Activated CD4-positive, CD25-positive, alpha-beta regulatory T cell treated with anti-CD3 and anti-CD28 coated beads, Interleukin-2, amount 50 U/mL, for 16 hours (primary cell): Measurements from ENCODE around the gene PDE4B.

Source experiments
- DNase-seq: peaks from one replicate; pipeline ENCODE4 v3.0.0-alpha.2; 2020; ENCODE audit warnings: low read depth, low spot score

The PDE4B gene

GRCh38 chr1:66335859-66336640 lies 543.4 kb downstream of the PDE4B start:
- DNase-seq = peak; percentile 54

GRCh38 chr1:66336641-66336990 lies 543.9 kb downstream of the PDE4B start:
- DNase-seq = no peak

DNA sequence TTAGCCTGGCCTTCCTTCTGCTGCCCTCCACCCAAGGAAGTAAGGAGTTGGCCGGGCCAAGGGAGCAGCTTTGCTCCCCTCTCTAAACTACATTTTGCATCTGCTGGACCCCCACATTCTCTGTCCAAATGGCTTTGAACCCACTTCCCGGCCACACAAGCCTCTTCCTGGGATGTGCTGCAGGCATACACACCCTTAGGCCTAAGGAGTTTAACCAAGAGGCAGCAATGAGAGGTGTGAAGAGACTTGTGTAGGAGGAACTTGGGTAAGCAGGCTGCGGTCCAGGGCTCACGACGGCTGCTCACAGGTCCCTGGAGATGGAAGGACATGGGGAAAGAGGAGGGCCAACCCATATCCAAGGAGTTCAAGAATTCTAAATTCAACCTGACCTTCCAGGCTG lies 544.6 kb downstream of the PDE4B start:
- DNase-seq = no peak

GRCh38 chr1:66339944-66340343 lies 547.2 kb downstream of the PDE4B start:
- DNase-seq = no peak

GRCh38 chr1:66341446-66342089 lies 548.9 kb downstream of the PDE4B start:
- DNase-seq = no peak

DNA sequence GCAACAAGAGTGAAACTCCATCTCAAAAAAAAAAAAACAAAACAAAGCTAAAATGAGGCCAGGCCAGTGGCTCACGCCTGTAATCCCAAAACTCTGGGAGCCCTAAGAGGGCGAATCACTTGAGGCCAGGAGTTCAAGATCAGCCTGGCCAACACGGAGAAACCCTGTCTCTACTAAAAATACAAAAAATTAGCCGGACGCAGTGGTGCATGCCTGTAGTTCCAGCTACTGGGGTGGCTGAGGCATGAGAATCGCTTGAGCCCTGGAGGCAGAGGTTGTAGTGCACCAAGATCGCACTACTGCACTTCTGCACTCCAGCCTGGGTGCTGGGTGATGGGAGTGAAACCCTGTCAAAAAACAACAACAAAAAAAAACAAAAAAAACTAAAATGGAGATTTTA lies 550.0 kb downstream of the PDE4B start:
- DNase-seq = no peak

DNA sequence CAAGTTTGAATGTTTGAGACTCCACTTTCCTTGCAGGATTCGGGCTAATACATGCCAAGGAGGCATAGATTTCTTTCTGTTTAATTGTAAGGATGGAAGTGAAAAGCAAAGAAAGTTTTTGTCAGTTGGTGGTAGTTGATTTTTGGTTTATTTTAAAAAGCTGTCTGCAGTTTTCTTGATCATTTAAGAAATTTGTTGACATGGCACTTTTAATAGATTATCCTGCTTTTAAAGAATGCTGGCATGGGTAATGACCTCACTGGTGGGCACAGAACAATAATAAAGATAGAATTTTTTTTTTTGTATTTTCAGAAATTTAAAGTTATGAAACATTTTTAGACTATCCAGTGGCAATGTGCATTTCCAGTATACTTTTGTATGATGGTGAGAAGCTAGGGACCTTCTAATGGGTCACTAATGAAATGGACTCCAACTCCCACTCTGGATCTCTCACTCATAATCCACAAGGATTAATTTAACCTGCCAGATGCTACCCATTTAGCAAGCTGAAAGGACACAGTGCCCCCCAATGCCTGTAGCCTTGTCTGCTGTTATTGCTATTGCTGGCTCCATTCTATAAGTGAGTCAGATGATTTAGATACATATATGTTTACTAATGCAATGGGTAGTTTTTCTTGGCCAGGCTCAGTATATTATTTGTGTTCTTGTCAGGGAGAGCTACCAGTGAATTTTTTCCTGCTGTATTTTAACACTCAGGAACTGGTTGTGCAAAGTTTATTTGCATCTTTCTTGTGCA lies 551.1 kb downstream of the PDE4B start:
- DNase-seq = no peak

DNA sequence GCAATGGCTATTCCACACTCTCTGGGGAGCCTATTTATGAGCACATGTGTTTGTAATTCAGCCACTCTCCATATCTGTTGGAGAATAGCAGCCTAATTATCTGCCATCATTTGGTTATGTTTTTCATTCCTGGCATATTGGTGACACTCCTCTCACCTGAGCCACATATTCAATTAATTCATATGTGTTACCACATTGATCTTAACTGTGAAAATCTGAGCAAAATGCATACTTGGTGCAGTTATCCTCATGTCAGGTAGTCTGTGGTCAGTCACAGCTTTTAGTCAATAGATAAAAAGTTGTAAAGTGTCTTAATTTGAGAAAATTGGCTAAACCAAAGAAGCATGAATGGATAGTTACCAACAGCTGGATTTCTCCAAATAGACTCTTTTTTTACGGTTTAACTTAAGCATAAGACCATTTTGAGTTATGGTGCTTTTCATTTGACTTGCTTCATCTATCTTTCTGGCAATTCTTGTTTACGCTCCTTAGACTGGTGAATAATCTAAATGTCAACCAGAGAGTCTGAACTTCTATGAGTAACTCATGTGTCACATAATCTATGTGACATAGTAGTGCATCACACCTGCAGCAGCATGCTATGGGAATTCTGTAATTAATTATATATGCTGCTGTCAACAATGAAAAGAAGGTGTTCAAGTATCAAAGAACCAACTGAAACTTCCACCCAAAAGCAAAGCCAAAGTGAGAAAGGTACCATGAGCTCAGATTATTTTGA lies 553.5 kb downstream of the PDE4B start:
- DNase-seq = no peak

DNA sequence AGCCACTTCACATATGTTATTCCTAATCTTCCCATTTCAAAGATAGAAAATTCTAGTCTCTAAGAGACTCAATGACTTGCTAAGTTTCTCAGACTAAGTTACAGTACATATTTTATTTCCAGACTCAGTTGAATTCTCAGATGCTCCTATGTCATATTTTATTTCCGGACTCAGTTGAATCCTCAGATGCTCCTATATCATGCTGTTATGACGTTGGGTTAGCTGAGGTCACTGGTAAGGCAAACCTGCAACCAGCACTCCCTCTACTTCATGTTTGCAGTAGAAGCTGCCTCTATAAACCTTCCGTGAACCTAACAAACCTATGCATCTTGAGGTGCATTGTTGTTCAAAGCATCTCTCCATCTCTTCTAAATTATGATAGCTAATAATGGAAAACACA lies 554.2 kb downstream of the PDE4B start:
- no peak for DNase-seq

DNA sequence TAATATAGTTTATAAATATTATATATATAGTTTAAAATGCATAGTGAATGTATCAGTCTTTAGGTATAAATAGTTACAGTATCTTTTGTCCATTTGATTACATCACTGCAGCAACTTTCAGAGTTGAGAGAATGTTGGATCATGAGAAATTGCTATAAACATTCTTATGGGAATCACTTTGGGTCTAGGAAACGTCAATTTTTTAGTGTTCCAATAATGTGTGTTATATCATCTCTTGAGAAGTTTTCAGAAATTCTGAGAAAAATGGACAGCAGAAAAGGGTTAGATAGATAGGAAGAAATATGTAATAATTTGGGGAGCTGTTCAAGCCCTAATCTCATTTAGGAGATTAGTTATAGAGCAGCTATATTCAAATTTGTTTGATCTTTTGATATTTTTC lies 556.1 kb downstream of the PDE4B start:
- DNase-seq = no peak

GRCh38 chr1:66349242-66349641 lies 556.5 kb downstream of the PDE4B start:
- no peak for DNase-seq

DNA sequence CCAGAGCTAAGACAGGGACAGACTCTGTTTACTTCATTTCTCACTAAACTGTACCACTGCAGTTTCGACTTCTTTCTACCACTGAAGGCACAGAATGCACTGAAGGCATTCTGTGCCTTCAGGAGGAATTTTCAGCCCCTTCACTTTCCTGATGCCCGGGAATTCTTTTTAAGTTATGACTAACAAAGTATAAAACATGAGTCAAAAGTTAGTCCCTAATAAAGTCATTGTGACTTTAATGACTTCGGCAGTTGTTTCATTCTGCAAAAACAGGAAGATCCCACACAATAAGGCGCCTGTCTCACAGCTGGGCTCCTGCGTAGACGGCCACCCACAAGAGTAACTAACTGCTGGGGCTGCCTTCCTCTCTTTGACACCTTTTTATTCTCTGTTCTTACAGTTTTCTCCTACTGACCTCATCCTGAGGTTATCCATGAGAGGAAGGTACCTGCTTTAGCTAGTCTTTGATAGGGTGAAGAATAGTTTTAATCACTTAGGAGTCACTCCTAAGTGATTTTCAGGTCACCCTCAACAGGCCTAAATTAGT lies 557.4 kb downstream of the PDE4B start:
- no peak for DNase-seq

GRCh38 chr1:66351478-66351877 lies 558.8 kb downstream of the PDE4B start:
- no peak for DNase-seq

- DNase-seq = no peak
These were observed 559.2 kb downstream of the PDE4B start for GRCh38 chr1:66351913-66352312.

DNA sequence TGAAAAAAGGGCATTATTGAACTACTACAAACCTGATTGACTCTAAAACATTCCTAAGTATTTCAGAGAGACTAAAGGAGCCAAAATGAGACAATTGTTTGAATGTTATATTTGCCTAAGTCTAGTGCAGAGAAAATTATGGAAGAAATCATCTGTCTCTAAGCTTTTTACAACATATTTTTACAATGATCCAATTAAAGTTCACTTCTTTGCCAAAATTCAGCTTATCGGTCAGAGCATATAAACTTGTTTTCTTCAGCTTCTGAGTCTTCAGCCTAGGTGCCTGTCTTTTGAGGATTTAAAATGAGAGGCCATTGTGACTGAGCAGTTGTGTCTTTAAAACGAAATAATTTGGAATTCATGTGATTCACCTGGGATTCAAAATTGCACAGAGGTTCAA lies 560.1 kb downstream of the PDE4B start:
- no peak for DNase-seq

DNA sequence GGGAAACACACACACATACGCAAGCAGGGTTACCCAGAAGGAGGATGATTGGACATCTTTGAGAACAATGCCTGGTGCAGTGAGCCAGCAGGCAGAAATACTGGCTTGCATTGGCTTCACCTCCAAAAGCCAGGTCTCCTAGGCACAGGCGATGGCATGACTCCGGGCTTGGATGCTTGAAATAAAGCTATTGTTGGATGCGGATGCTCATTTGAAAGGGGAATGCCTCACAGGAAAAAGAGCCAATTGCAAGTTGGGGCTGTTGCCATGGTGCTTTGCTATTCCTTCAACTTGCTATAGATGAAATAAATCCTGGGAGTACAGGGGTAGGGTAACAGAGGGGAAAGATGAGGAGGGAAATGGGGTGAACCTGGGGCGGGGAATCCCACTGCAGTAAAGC lies 560.6 kb downstream of the PDE4B start:
- DNase-seq = no peak

DNA sequence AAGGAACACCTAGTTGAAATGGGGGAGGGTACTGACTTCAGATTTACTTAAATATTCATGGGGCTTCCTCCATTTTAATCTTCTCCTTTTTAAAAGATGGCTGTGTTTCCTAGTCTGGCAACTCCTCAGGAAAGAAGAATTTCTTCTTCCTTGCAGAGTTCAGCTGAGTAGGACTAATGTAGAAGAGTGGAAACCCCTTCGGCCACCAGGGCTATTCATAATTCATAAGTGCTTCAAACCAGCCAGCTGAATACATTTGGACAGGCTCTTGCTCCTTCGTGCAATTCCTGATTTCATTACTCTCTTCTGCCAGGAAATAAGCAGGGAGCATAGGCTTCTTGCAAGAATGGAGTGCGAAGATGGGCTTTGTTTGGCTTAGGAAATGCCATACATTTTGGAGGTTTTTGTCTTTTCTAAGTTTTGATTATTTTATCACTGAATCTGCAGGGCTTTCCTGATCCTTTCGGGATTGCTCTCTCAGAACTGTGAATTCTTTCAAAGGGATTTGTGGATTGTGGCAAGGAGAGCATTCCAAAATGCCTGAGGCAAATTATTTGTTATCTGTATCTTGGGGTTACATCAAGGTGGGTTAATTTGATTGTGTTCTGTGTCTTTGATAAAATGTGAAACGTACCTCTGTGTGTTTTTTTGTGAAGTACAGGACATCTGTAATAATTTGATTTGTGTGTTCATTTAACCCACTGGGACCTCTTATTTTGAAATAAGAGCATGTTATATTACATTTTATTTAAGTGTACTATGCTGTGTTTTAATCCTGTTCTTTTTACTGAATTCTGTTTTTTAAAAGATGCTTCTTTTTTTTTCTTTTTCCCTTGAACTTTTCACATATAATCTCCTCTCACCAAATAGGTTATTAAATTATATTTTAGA lies 561.9 kb downstream of the PDE4B start:
- no peak for DNase-seq

DNA sequence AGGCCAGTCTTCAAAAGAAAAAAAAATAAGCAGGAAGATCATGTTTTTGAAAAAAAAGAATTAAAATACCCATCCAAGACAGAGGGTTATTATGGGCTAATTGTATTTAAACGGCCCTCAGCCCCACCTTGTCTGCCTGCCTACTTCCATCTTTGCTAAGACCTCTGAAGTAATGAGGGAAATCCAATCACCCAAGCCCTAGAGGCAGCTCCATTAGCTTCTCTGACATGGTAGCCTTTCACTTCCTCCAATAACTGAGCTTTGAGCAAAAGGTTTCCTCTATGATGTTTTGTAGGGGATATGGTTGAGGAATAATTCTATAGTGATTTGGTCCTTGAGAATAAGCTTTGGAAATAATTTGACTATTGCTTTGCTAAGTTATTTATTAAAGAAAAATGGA lies 563.1 kb downstream of the PDE4B start:
- DNase-seq = no peak

DNA sequence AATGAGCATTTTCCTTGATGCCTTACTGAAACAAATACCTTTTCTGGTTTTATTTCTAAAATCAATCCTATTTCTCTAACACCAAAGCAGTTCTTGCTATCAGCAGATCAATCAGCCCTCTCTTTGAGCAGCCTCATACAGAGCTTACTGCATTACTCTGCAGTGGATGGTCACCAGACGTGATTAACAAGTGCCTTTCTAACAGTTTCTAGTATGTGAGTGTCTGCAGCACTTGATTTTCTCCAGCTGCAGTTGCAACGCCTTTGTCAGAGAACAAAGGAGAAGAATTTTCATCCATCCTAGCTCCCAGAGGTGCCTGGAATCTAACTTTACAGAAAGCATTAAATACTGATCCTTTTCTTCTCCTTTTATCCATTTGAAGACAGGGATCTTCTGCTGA lies 563.9 kb downstream of the PDE4B start:
- no peak for DNase-seq

GRCh38 chr1:66357021-66357420 lies 564.3 kb downstream of the PDE4B start:
- DNase-seq = no peak
